ENCODE results near the gene MAP7D1. TPM values are rescaled to one million over a fixed set of nuclear protein-coding genes. Genes with fewer than 3 reads are reported as not detected.

MAP7D1 gene
- total and polyA plus RNA-seq, 10 of the 15 experiments (the other 5 are each of a cell fraction or from before 2014, with no cell fraction given), result 4.4 to 97.6 (median 24.2) TPM

- Histone ChIP-seq H3K9me3 (replicated peaks; ENCODE audit: control insufficient read depth, insufficient read depth, low read length) (no peaks in the 10 kb centered on the region), H3K4me2 (ENCODE audit: control insufficient read depth, insufficient read depth) (no peak overlapping the region), H3K36me3 (ENCODE audit: control insufficient read depth in 2 of 2, insufficient read depth in 2 of 2, low read length in 1 of 2) (peaks cover 11 to 36% of the 10 kb centered on the region in 2 experiments), H3K79me2 (ENCODE audit: control insufficient read depth, insufficient read depth, low read length) (no peaks in the 10 kb centered on the region), H3K4me1 (ENCODE audit: control insufficient read depth, insufficient read depth, low read length) (no peaks in the 10 kb centered on the region), H4K20me1 (ENCODE audit: control insufficient read depth, insufficient read depth) (no peaks in the 10 kb centered on the region), H3K27me3 (replicated peaks in 1 of 2; ENCODE audit: control insufficient read depth in 2 of 2, insufficient read depth in 2 of 2, low read length in 1 of 2) (no peaks in the 10 kb centered on the region), H2AFZ (ENCODE audit: control insufficient read depth, low read depth, low read length) (no peak overlapping the region), H3K4me3 (no peak overlapping the region), H3K27ac (ENCODE audit: control insufficient read depth, insufficient read depth) (no peak overlapping the region), H3K9ac (ENCODE audit: control insufficient read depth, insufficient read depth, low read length) (no peak overlapping the region)
- ChIA-PET CTCF (no interaction called here), SMC1A (ENCODE audit: uncharacterized antibody, unreplicated experiment) (no interaction called here), RAD21 (ENCODE audit: unreplicated experiment) (no interaction called here), POLR2A (no interaction called here)
- no TSS peak for BruUV-seq (replicated peaks)
- no peak for TF ChIP-seq EP300 (IDR thresholded peaks at IDR 0.05; ENCODE audit: borderline replicate concordance in 1 of 2, control insufficient read depth in 1 of 2, low read depth in 2 of 2, low read length in 2 of 2)
- TF ChIP-seq SUZ12 (IDR thresholded peaks at IDR 0.05; ENCODE audit: unreplicated experiment), result no peak
- no peak for TF ChIP-seq IRF5 (IDR thresholded peaks at IDR 0.05; ENCODE audit: borderline replicate concordance)
- no peak for TF ChIP-seq CREM (IDR thresholded peaks at IDR 0.05; ENCODE audit: low read depth)
- TF ChIP-seq RELA (IDR thresholded peaks at IDR 0.05; ENCODE audit: borderline replicate concordance, partially characterized antibody), result no peak
- TF ChIP-seq IRF4 (IDR thresholded peaks at IDR 0.05; ENCODE audit: low read depth, low read length), result no peak
- TF ChIP-seq RAD51 (IDR thresholded peaks at IDR 0.05), result no peak
- TF ChIP-seq MXI1 (IDR thresholded peaks at IDR 0.05; ENCODE audit: low read depth, low read length), result no peak
- no peak for TF ChIP-seq YBX1 (IDR thresholded peaks at IDR 0.05)
- TF ChIP-seq ZNF207 (IDR thresholded peaks at IDR 0.05; ENCODE audit: borderline replicate concordance), result no peak
- TF ChIP-seq USF2 (IDR thresholded peaks at IDR 0.05; ENCODE audit: borderline replicate concordance, low read depth, low read length), result no peak
- no peak for TF ChIP-seq FOXK2 (IDR thresholded peaks at IDR 0.05)
- no peak for TF ChIP-seq PRDM15 (CRISPR knock-in tag; IDR thresholded peaks at IDR 0.05)
- intact Hi-C loops (cut with micrococcal nuclease; ENCODE audit: unreplicated experiment) (no loop called here), in situ Hi-C loops (cut with MboI) (no loop called here)
- no peak for DNase-seq (ENCODE audit: low read depth, low spot score)
- 91% methylated on average over 19 of the region's 19 CpGs for WGBS (ENCODE audit: insufficient coverage, insufficient replicate concordance, low lambda C conversion rate, missing lambda C conversion rate)
- no peak for FAIRE-seq
- ATAC-seq, result no peak
Observed at GRCh38 chr1:36179220-36179600, 23.2 kb downstream of the MAP7D1 start.
